ENCODE results near the gene CHSY1. TPM values are rescaled to one million over a fixed set of nuclear protein-coding genes. Genes with fewer than 3 reads are reported as not detected.

The CHSY1 gene
- total RNA-seq, 1 experiment from 2014 or later = 29.8 TPM

Other genes starting within 250 kb of the CHSY1 start
- gene SELENOS, start 25.4 kb upstream of the CHSY1 start, total RNA-seq (2022) = 145 and 187 TPM in 2 replicates
- 99.4 and 99.5 TPM in 2 replicates for gene SNRPA1, start 43.2 kb upstream of the CHSY1 start, total RNA-seq (2022)
- 29.8 and 30.8 TPM in 2 replicates for gene PCSK6, start 237.7 kb upstream of the CHSY1 start, total RNA-seq (2022)